DOHH2 (cell line): ENCODE measurements around the gene LAMA5.

Experiments used
- H3F3A ChIP-seq: fragments of 200-600 bp; sonication (generic), shearing (Covaris generic); 2 replicates; pipeline ENCODE4 v1.6.0; 2016; ENCODE audit warnings: antibody characterized with exemption, mild to moderate bottlenecking; ENCODE audit not compliant: control insufficient read depth, insufficient read depth
- H3K27ac ChIP-seq: fragments of 200-600 bp; sonication (generic); 2 replicates; pipeline ENCODE4 v1.5.1; 2014; ENCODE audit warnings: low read depth, mild to moderate bottlenecking, low read length, moderate library complexity
- H3K27me3 ChIP-seq: fragments of 200-600 bp; sonication (generic); 2 replicates; pipeline ENCODE4 v1.6.1; 2014; ENCODE audit warnings: mild to moderate bottlenecking, low read length, mixed read lengths; ENCODE audit not compliant: control insufficient read depth
- H3K36me3 ChIP-seq: fragments of 200-600 bp; sonication (generic); 2 replicates; pipeline ENCODE4 v1.6.1; 2014; ENCODE audit warnings: mild to moderate bottlenecking, low read length, moderate library complexity, mixed read lengths; ENCODE audit not compliant: control insufficient read depth
- H3K4me1 ChIP-seq: fragments of 200-600 bp; sonication (generic); 2 replicates; pipeline ENCODE4 v1.6.1; 2014; ENCODE audit warnings: mild to moderate bottlenecking, low read length, mixed read lengths; ENCODE audit not compliant: control insufficient read depth
- H3K4me2 ChIP-seq: fragments of 200-600 bp; sonication (generic); 2 replicates; pipeline ENCODE4 v1.6.0; 2014; ENCODE audit warnings: mild to moderate bottlenecking, low read length, moderate library complexity
- H3K4me3 ChIP-seq: fragments of 200-600 bp; sonication (generic); 2 replicates; pipeline ENCODE4 v1.5.1; 2014; ENCODE audit warnings: mild to moderate bottlenecking, low read length, mixed read lengths
- H3K79me2 ChIP-seq: fragments of 200-600 bp; sonication (generic); 2 replicates; pipeline ENCODE4 v1.6.1; 2014; ENCODE audit warnings: mild to moderate bottlenecking, low read length, mixed read lengths; ENCODE audit not compliant: control insufficient read depth
- H3K9me2 ChIP-seq: fragments of 200-600 bp; sonication (generic); replicated peaks from 2 replicates; pipeline ENCODE4 v1.6.1; 2014; ENCODE audit warnings: mild to moderate bottlenecking, low read length, mixed read lengths; ENCODE audit not compliant: control insufficient read depth
- H3K9me3 ChIP-seq: fragments of 200-600 bp; sonication (generic); 2 replicates; pipeline ENCODE4 v1.6.1; 2014; ENCODE audit warnings: antibody characterized with exemption, low read length, mixed read lengths; ENCODE audit not compliant: control insufficient read depth, insufficient read depth
- H4K20me1 ChIP-seq: fragments of 200-600 bp; sonication (generic); 2 replicates; pipeline ENCODE4 v1.6.0; 2014; ENCODE audit warnings: low read depth, mild to moderate bottlenecking, antibody characterized with exemption, low read length, moderate library complexity; ENCODE audit not compliant: control insufficient read depth, insufficient read depth
- EZH2phosphoT487 ChIP-seq: fragments of 200-600 bp; sonication (generic); IDR thresholded peaks from 2 replicates; pipeline ENCODE4 v1.6.1; 2017; ENCODE audit warnings: borderline replicate concordance, mild to moderate bottlenecking, antibody characterized with exemption, low read length, moderate library complexity, mixed read lengths
- TF ChIP-seq, protein P1 (sequence below): fragments of 200-600 bp; sonication (generic); IDR thresholded peaks from one replicate; pipeline ENCODE4 v1.5.1; 2014; ENCODE audit warnings: antibody characterized with exemption, mild to moderate bottlenecking, low read depth, low read length; ENCODE audit not compliant: poor library complexity, severe bottlenecking

Gene LAMA5

DNA sequence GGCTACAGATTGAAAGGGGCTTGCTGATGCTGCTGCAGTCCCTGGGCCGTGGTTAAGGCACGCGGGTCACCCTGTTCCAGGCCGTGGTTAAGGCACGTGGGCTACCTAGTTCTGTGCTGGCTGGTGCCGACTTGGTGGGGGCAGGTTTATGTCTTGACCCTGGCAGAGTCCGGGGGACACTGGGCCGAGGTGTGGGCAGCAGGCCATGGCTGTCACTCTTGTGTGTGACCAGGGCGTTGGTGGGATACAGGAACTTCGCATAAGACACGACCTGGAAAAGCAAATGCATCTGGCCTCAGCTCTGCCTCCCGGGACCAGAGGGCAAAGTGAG lies 26.2 kb upstream of the LAMA5 start:
- Histone ChIP-seq H3K36me3 (peaks cover 35% of the 10 kb centered on the region), H3K79me2 (peaks cover 15% of the 10 kb centered on the region), H3F3A (peaks cover 24% of the 10 kb centered on the region), H3K9me3 (no peaks in the 10 kb centered on the region; the same call in 1 of the 2 replicates), H4K20me1 (peaks cover 2% of the 10 kb centered on the region; the same call in 1 of the 2 replicates), H3K27ac (no peak overlapping the region), H3K4me3 (no peak overlapping the region), H3K27me3 (no peaks in the 10 kb centered on the region), H3K4me1 (peaks cover 6% of the 10 kb centered on the region), H3K4me2 (no peak overlapping the region), H3K9me2 (no peaks in the 10 kb centered on the region)
- TF ChIP-seq, protein P1, sequence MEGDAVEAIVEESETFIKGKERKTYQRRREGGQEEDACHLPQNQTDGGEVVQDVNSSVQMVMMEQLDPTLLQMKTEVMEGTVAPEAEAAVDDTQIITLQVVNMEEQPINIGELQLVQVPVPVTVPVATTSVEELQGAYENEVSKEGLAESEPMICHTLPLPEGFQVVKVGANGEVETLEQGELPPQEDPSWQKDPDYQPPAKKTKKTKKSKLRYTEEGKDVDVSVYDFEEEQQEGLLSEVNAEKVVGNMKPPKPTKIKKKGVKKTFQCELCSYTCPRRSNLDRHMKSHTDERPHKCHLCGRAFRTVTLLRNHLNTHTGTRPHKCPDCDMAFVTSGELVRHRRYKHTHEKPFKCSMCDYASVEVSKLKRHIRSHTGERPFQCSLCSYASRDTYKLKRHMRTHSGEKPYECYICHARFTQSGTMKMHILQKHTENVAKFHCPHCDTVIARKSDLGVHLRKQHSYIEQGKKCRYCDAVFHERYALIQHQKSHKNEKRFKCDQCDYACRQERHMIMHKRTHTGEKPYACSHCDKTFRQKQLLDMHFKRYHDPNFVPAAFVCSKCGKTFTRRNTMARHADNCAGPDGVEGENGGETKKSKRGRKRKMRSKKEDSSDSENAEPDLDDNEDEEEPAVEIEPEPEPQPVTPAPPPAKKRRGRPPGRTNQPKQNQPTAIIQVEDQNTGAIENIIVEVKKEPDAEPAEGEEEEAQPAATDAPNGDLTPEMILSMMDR: no peak
- TF ChIP-seq EZH2phosphoT487: no peak

DNA sequence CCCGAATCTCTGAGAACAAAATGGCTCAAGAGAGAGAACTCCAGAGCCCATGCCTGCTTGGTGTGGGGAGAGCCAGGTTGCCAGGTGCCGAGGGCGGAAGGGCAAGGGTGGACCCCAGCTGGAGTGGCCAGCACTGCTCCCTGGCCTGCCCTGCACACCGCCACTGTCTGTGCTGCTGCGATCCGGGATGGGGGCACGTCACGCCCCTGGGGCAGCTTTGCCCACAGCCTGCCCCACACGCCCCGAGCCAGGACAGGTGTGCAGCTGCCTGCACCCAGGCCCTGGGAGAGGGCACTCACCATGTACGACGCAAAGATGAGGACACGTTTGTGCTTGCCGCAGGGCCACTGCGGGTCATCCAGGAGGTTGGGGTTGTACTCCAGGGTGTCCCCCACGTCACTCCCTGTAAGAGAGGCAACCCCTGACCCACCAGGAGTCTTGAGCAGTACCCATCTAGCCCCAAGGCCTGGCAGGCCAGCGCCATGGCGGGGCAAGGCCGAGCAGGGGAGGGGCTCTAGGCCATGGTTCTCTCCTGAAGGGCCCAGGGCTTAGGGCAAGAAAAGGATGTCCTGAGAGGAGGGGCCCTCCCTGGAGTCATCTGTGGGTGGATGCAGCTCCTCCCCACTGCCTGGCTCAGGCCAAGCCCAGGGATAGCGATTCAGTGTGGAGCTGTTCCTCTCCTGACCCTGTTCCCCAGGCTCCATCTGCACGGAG lies 25.7 kb upstream of the LAMA5 start:
- Histone ChIP-seq H3K36me3 (peaks cover 41% of the 10 kb centered on the region), H3K4me3 (no peak overlapping the region), H3F3A (peaks cover 29% of the 10 kb centered on the region), H4K20me1 (peaks cover 7% of the 10 kb centered on the region; the same call in 1 of the 2 replicates), H3K9me2 (no peaks in the 10 kb centered on the region), H3K27ac (no peak overlapping the region), H3K4me2 (no peak overlapping the region), H3K27me3 (no peaks in the 10 kb centered on the region), H3K9me3 (no peaks in the 10 kb centered on the region), H3K4me1 (peaks cover 11% of the 10 kb centered on the region), H3K79me2 (peaks cover 20% of the 10 kb centered on the region)
- no peak for TF ChIP-seq EZH2phosphoT487

DNA sequence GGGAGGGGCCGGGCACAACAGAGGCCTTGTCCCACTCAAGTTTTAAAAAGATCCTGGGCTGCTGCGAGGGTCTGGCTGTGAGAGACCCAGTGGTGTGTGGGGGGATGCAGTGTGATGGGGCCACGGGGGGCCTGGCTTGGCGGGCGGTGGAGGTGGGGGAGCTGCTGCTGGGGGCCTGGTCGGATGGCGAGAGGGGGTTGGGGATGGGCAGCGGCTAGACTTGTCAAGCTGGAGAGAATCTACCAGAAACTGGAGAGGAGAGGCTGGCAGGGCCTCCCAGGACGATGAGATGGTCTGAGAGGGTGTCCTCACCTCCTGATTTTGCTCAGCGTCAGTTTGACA lies 24.9 kb upstream of the LAMA5 start:
- Histone ChIP-seq H3K27ac (no peak overlapping the region), H4K20me1 (peaks cover 11% of the 10 kb centered on the region; the same call in 1 of the 2 replicates), H3K9me3 (no peaks in the 10 kb centered on the region), H3K79me2 (peaks cover 27% of the 10 kb centered on the region), H3K4me3 (no peak overlapping the region), H3K4me1 (peaks cover 12% of the 10 kb centered on the region), H3K27me3 (no peaks in the 10 kb centered on the region), H3F3A (peaks cover 34% of the 10 kb centered on the region), H3K36me3 (peaks cover 48% of the 10 kb centered on the region), H3K4me2 (no peak overlapping the region), H3K9me2 (no peaks in the 10 kb centered on the region)
- no peak for TF ChIP-seq EZH2phosphoT487
- TF ChIP-seq, protein P1: no peak
